ENCODE results near the gene XRCC4.

XRCC4 gene

GRCh38 chr5:83173826-83174225 is 96.5 kb downstream of the XRCC4 start:
- H3K36me3 ChIP-seq (ENCODE audit: control insufficient read depth, insufficient read depth, low read length) = no peaks in the 10 kb centered on the region
- H3K27ac ChIP-seq (ENCODE audit: low read depth, low read length) = no peak overlapping the region
- no peaks in the 10 kb centered on the region for H3K27me3 ChIP-seq (ENCODE audit: control insufficient read depth, insufficient read depth, low read length)
- no peaks in the 10 kb centered on the region for H3K9me3 ChIP-seq (ENCODE audit: control insufficient read depth, insufficient read depth, low read length)
- H3K4me1 ChIP-seq (ENCODE audit: control insufficient read depth, insufficient read depth, low read length) = no peaks in the 10 kb centered on the region
- H3K4me3 ChIP-seq (ENCODE audit: low read depth, low read length) = no peak overlapping the region
- H3K9ac ChIP-seq (ENCODE audit: low read depth, low read length) = no peak overlapping the region

GRCh38 chr5:83177803-83178202 is 100.5 kb downstream of the XRCC4 start:
- H3K4me3 ChIP-seq (ENCODE audit: low read depth, low read length) = no peak overlapping the region
- no peaks in the 10 kb centered on the region for H3K9me3 ChIP-seq (ENCODE audit: control insufficient read depth, insufficient read depth, low read length)
- H3K27ac ChIP-seq (ENCODE audit: low read depth, low read length) = no peak overlapping the region
- no peaks in the 10 kb centered on the region for H3K27me3 ChIP-seq (ENCODE audit: control insufficient read depth, insufficient read depth, low read length)
- no peaks in the 10 kb centered on the region for H3K36me3 ChIP-seq (ENCODE audit: control insufficient read depth, insufficient read depth, low read length)
- H3K4me1 ChIP-seq (ENCODE audit: control insufficient read depth, insufficient read depth, low read length) = no peaks in the 10 kb centered on the region
- H3K9ac ChIP-seq (ENCODE audit: low read depth, low read length) = no peak overlapping the region

- Histone ChIP-seq H3K4me3 (ENCODE audit: low read depth, low read length) (no peak overlapping the region), H3K9ac (ENCODE audit: low read depth, low read length) (no peak overlapping the region), H3K27me3 (ENCODE audit: control insufficient read depth, insufficient read depth, low read length) (no peaks in the 10 kb centered on the region), H3K27ac (ENCODE audit: low read depth, low read length) (no peak overlapping the region), H3K9me3 (ENCODE audit: control insufficient read depth, insufficient read depth, low read length) (no peaks in the 10 kb centered on the region), H3K4me1 (ENCODE audit: control insufficient read depth, insufficient read depth, low read length) (no peaks in the 10 kb centered on the region), H3K36me3 (ENCODE audit: control insufficient read depth, insufficient read depth, low read length) (no peaks in the 10 kb centered on the region)
Observed at GRCh38 chr5:83179966-83180365, 102.6 kb downstream of the XRCC4 start.

GRCh38 chr5:83184534-83184933 is 107.2 kb downstream of the XRCC4 start:
- Histone ChIP-seq H3K9me3 (ENCODE audit: control insufficient read depth, insufficient read depth, low read length) (no peaks in the 10 kb centered on the region), H3K36me3 (ENCODE audit: control insufficient read depth, insufficient read depth, low read length) (no peaks in the 10 kb centered on the region), H3K9ac (ENCODE audit: low read depth, low read length) (no peak overlapping the region), H3K27ac (ENCODE audit: low read depth, low read length) (no peak overlapping the region), H3K27me3 (ENCODE audit: control insufficient read depth, insufficient read depth, low read length) (no peaks in the 10 kb centered on the region), H3K4me1 (ENCODE audit: control insufficient read depth, insufficient read depth, low read length) (no peaks in the 10 kb centered on the region), H3K4me3 (ENCODE audit: low read depth, low read length) (no peak overlapping the region)

GRCh38 chr5:83192947-83193346 is 115.6 kb downstream of the XRCC4 start:
- H3K4me1 ChIP-seq (ENCODE audit: control insufficient read depth, insufficient read depth, low read length) = no peaks in the 10 kb centered on the region
- H3K27ac ChIP-seq (ENCODE audit: low read depth, low read length) = no peak overlapping the region
- H3K9ac ChIP-seq (ENCODE audit: low read depth, low read length) = no peak overlapping the region
- no peaks in the 10 kb centered on the region for H3K9me3 ChIP-seq (ENCODE audit: control insufficient read depth, insufficient read depth, low read length)
- no peak overlapping the region for H3K4me3 ChIP-seq (ENCODE audit: low read depth, low read length)
- H3K36me3 ChIP-seq (ENCODE audit: control insufficient read depth, insufficient read depth, low read length) = no peaks in the 10 kb centered on the region
- no peaks in the 10 kb centered on the region for H3K27me3 ChIP-seq (ENCODE audit: control insufficient read depth, insufficient read depth, low read length)

- Histone ChIP-seq H3K9ac (ENCODE audit: low read depth, low read length) (no peak overlapping the region), H3K36me3 (ENCODE audit: control insufficient read depth, insufficient read depth, low read length) (no peaks in the 10 kb centered on the region)
Observed at GRCh38 chr5:83197326-83197967, 120.1 kb downstream of the XRCC4 start.

GRCh38 chr5:83199126-83199525 is 121.8 kb downstream of the XRCC4 start:
- H3K4me3 ChIP-seq (ENCODE audit: low read depth, low read length) = no peak overlapping the region
- H3K27me3 ChIP-seq (ENCODE audit: control insufficient read depth, insufficient read depth, low read length) = no peaks in the 10 kb centered on the region
- H3K36me3 ChIP-seq (ENCODE audit: control insufficient read depth, insufficient read depth, low read length) = no peaks in the 10 kb centered on the region
- no peaks in the 10 kb centered on the region for H3K9me3 ChIP-seq (ENCODE audit: control insufficient read depth, insufficient read depth, low read length)
- no peak overlapping the region for H3K27ac ChIP-seq (ENCODE audit: low read depth, low read length)
- no peaks in the 10 kb centered on the region for H3K4me1 ChIP-seq (ENCODE audit: control insufficient read depth, insufficient read depth, low read length)
- no peak overlapping the region for H3K9ac ChIP-seq (ENCODE audit: low read depth, low read length)

More at GRCh38 chr5:83197326-83197967, 120.1 kb downstream of the XRCC4 start:
- Histone ChIP-seq H3K27me3 (ENCODE audit: control insufficient read depth, insufficient read depth, low read length) (no peaks in the 10 kb centered on the region), H3K9me3 (ENCODE audit: control insufficient read depth, insufficient read depth, low read length) (no peaks in the 10 kb centered on the region), H3K4me1 (ENCODE audit: control insufficient read depth, insufficient read depth, low read length) (no peaks in the 10 kb centered on the region), H3K4me3 (ENCODE audit: low read depth, low read length) (no peak overlapping the region), H3K27ac (ENCODE audit: low read depth, low read length) (no peak overlapping the region)

- Histone ChIP-seq H3K27ac (ENCODE audit: low read depth, low read length) (no peak overlapping the region), H3K27me3 (ENCODE audit: control insufficient read depth, insufficient read depth, low read length) (no peaks in the 10 kb centered on the region), H3K36me3 (ENCODE audit: control insufficient read depth, insufficient read depth, low read length) (no peaks in the 10 kb centered on the region), H3K4me3 (ENCODE audit: low read depth, low read length) (no peak overlapping the region), H3K9ac (ENCODE audit: low read depth, low read length) (no peak overlapping the region), H3K9me3 (ENCODE audit: control insufficient read depth, insufficient read depth, low read length) (no peaks in the 10 kb centered on the region), H3K4me1 (ENCODE audit: control insufficient read depth, insufficient read depth, low read length) (no peaks in the 10 kb centered on the region)
Observed at GRCh38 chr5:83204651-83205050, 127.3 kb downstream of the XRCC4 start.

- H3K4me1 ChIP-seq (ENCODE audit: control insufficient read depth, insufficient read depth, low read length) = no peaks in the 10 kb centered on the region
Observed at GRCh38 chr5:83209963-83210362, 132.6 kb downstream of the XRCC4 start.

GRCh38 chr5:83219077-83219476 is 141.7 kb downstream of the XRCC4 start:
- H3K9me3 ChIP-seq (ENCODE audit: control insufficient read depth, insufficient read depth, low read length) = no peaks in the 10 kb centered on the region
- peaks cover 9% of the 10 kb centered on the region; the same call in 1 of the 2 replicates for H3K4me1 ChIP-seq (ENCODE audit: control insufficient read depth, insufficient read depth, low read length)
- no peak overlapping the region for H3K4me3 ChIP-seq (ENCODE audit: low read depth, low read length)
- no peak overlapping the region for H3K9ac ChIP-seq (ENCODE audit: low read depth, low read length)
- H3K27ac ChIP-seq (ENCODE audit: low read depth, low read length) = no peak overlapping the region
- H3K27me3 ChIP-seq (ENCODE audit: control insufficient read depth, insufficient read depth, low read length) = no peaks in the 10 kb centered on the region
- no peaks in the 10 kb centered on the region for H3K36me3 ChIP-seq (ENCODE audit: control insufficient read depth, insufficient read depth, low read length)

More at GRCh38 chr5:83209963-83210362, 132.6 kb downstream of the XRCC4 start:
- H3K4me3 ChIP-seq (ENCODE audit: low read depth, low read length) = no peak overlapping the region
- H3K27ac ChIP-seq (ENCODE audit: low read depth, low read length) = no peak overlapping the region
- no peak overlapping the region for H3K9ac ChIP-seq (ENCODE audit: low read depth, low read length)
- no peaks in the 10 kb centered on the region for H3K36me3 ChIP-seq (ENCODE audit: control insufficient read depth, insufficient read depth, low read length)
- H3K9me3 ChIP-seq (ENCODE audit: control insufficient read depth, insufficient read depth, low read length) = no peaks in the 10 kb centered on the region
- no peaks in the 10 kb centered on the region for H3K27me3 ChIP-seq (ENCODE audit: control insufficient read depth, insufficient read depth, low read length)

GRCh38 chr5:83219495-83219894 is 142.1 kb downstream of the XRCC4 start:
- Histone ChIP-seq H3K27ac (ENCODE audit: low read depth, low read length) (no peak overlapping the region), H3K9me3 (ENCODE audit: control insufficient read depth, insufficient read depth, low read length) (no peaks in the 10 kb centered on the region), H3K36me3 (ENCODE audit: control insufficient read depth, insufficient read depth, low read length) (no peaks in the 10 kb centered on the region), H3K9ac (ENCODE audit: low read depth, low read length) (no peak overlapping the region), H3K4me3 (ENCODE audit: low read depth, low read length) (no peak overlapping the region), H3K27me3 (ENCODE audit: control insufficient read depth, insufficient read depth, low read length) (no peaks in the 10 kb centered on the region), H3K4me1 (ENCODE audit: control insufficient read depth, insufficient read depth, low read length) (peaks cover 11% of the 10 kb centered on the region; the same call in 1 of the 2 replicates)

All from HUES48 (cell line).